Measurements from ENCODE around the gene LYRM7. TPM values are rescaled to one million over a fixed set of nuclear protein-coding genes. Genes with fewer than 3 reads are reported as not detected.
A peak's percentile ranks its signal among the peaks of the same experiment; 100 is the strongest.

LYRM7 gene
- total and polyA plus RNA-seq, 10 of the 15 experiments (the other 5 are each of a cell fraction or from before 2014, with no cell fraction given), result 9.2 to 68.8 (median 20.2) TPM

DNA sequence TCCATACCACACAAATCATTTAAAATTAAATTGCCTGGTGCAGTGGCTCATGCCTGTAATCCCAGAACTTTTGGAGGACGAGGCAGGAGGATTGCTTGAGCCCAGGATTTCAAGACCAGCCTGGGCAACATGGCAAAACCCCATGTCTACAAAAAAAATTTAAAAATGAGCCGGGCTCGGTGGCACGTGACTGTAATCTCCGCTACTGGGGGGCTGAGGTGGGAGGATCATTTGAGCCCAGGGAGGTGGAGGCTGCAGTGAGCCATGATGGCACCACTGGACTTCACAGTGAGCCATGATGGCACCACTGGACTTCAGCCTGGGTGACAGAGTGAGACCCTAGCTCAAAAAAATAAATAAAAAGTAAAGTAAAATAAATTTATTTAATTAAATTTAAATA, 40.9 kb downstream of the LYRM7 start:
- ATAC-seq (peak; percentile 12), FAIRE-seq (no peak), DNase-seq (ENCODE audit: low read depth, low spot score) (no peak)
- H3K4me2 ChIP-seq (ENCODE audit: control insufficient read depth, insufficient read depth), result peak overlapping the region; percentile 84
- peaks cover 67% of the 10 kb centered on the region for H3K79me2 ChIP-seq (ENCODE audit: control insufficient read depth, insufficient read depth, low read length)
- H3K4me3 ChIP-seq, result peak overlapping the region; percentile 84
- H3K9ac ChIP-seq (ENCODE audit: control insufficient read depth, insufficient read depth, low read length), result peak overlapping the region; percentile 76
- in situ Hi-C loops (cut with MboI) (loop anchor here (5.0 kb wide), 1 partner anchor 171 kb away; no protein-coding TSS in a partner anchor), intact Hi-C loops (cut with micrococcal nuclease; ENCODE audit: unreplicated experiment) (no loop called here)
- no peaks in the 10 kb centered on the region for H3K27me3 ChIP-seq (replicated peaks in 1 of 2; ENCODE audit: control insufficient read depth in 2 of 2, insufficient read depth in 2 of 2, low read length in 1 of 2)
- CTCF ChIA-PET, result interaction anchor here (1.0 to 6.1 kb wide), 9 partner anchors 10 to 170 kb away, joined by 3 to 33 read pairs (median 6); partner anchors contain the start of genes CDC42SE2 and HINT1
- peak; percentile 46 to 90; a peak in 2 of 4 replicates for TF ChIP-seq BHLHE40 (IDR thresholded peaks at IDR 0.05; ENCODE audit: borderline replicate concordance in 1 of 2, low read depth in 2 of 2, low read length in 1 of 2)
- peak; percentile 41; the same call in 1 of the 2 replicates for TF ChIP-seq YY1 (IDR thresholded peaks at IDR 0.05; ENCODE audit: low read depth, low read length)
- TF ChIP-seq, protein P1, sequence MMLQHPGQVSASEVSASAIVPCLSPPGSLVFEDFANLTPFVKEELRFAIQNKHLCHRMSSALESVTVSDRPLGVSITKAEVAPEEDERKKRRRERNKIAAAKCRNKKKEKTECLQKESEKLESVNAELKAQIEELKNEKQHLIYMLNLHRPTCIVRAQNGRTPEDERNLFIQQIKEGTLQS (IDR thresholded peaks at IDR 0.05; ENCODE audit: borderline replicate concordance, extremely low read depth, low read depth, low read length), result no peak
- peak; percentile 89 for TF ChIP-seq RAD51 (IDR thresholded peaks at IDR 0.05)
- TF ChIP-seq, protein P2, sequence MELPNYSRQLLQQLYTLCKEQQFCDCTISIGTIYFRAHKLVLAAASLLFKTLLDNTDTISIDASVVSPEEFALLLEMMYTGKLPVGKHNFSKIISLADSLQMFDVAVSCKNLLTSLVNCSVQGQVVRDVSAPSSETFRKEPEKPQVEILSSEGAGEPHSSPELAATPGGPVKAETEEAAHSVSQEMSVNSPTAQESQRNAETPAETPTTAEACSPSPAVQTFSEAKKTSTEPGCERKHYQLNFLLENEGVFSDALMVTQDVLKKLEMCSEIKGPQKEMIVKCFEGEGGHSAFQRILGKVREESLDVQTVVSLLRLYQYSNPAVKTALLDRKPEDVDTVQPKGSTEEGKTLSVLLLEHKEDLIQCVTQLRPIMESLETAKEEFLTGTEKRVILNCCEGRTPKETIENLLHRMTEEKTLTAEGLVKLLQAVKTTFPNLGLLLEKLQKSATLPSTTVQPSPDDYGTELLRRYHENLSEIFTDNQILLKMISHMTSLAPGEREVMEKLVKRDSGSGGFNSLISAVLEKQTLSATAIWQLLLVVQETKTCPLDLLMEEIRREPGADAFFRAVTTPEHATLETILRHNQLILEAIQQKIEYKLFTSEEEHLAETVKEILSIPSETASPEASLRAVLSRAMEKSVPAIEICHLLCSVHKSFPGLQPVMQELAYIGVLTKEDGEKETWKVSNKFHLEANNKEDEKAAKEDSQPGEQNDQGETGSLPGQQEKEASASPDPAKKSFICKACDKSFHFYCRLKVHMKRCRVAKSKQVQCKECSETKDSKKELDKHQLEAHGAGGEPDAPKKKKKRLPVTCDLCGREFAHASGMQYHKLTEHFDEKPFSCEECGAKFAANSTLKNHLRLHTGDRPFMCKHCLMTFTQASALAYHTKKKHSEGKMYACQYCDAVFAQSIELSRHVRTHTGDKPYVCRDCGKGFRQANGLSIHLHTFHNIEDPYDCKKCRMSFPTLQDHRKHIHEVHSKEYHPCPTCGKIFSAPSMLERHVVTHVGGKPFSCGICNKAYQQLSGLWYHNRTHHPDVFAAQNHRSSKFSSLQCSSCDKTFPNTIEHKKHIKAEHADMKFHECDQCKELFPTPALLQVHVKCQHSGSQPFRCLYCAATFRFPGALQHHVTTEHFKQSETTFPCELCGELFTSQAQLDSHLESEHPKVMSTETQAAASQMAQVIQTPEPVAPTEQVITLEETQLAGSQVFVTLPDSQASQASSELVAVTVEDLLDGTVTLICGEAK (IDR thresholded peaks at IDR 0.05; ENCODE audit: borderline replicate concordance), result 0 out of 2 replicates have a peak, but pooled peaks have one; percentile 5
- WGBS (ENCODE audit: insufficient coverage, insufficient replicate concordance, low lambda C conversion rate, missing lambda C conversion rate), result 50% methylated on average over 5 of the region's 5 CpGs
- no peaks in the 10 kb centered on the region for H4K20me1 ChIP-seq (ENCODE audit: control insufficient read depth, insufficient read depth)
- RAD21 ChIA-PET (ENCODE audit: unreplicated experiment), result interaction anchor here (1.3 to 10.7 kb wide), 10 partner anchors 12 to 173 kb away, joined by 3 to 302 read pairs (median 26); partner anchors contain the start of gene CDC42SE2
- SMC1A ChIA-PET (ENCODE audit: uncharacterized antibody, unreplicated experiment), result interaction anchor here (1.0 to 26.7 kb wide), 7 partner anchors 12 to 203 kb away, joined by 3 to 1218 read pairs (median 5); partner anchors contain the start of gene CDC42SE2
- peak overlapping the region; percentile 94 for H3K27ac ChIP-seq (ENCODE audit: control insufficient read depth, insufficient read depth)
- POLR2A ChIA-PET, result interaction anchor here (1.1 to 19.3 kb wide), 9 partner anchors 13 to 183 kb away, joined by 4 to 309 read pairs (median 6); partner anchors contain the start of gene CDC42SE2
- no peaks in the 10 kb centered on the region for H3K36me3 ChIP-seq (ENCODE audit: control insufficient read depth in 2 of 2, insufficient read depth in 2 of 2, low read length in 1 of 2)
- BruUV-seq (replicated peaks), result no TSS peak
- no peak overlapping the region for H2AFZ ChIP-seq (ENCODE audit: control insufficient read depth, low read depth, low read length)
- H3K4me1 ChIP-seq (ENCODE audit: control insufficient read depth, insufficient read depth, low read length), result peaks cover 16% of the 10 kb centered on the region; the same call in 1 of the 2 replicates
- no peaks in the 10 kb centered on the region for H3K9me3 ChIP-seq (replicated peaks; ENCODE audit: control insufficient read depth, insufficient read depth, low read length)
